SU-DHL-6 (cell line): ENCODE data around the gene CBY2.

Source experiments
- H2AFZ ChIP-seq: fragments of 200-600 bp; sonication (generic); 2 replicates; pipeline ENCODE4 v1.6.1; 2014; ENCODE audit warnings: low read depth, mild to moderate bottlenecking, moderate library complexity, mixed read lengths, antibody characterized with exemption, low read length; ENCODE audit not compliant: severe bottlenecking
- H3F3A ChIP-seq: fragments of 200-600 bp; shearing (Covaris generic); 2 replicates; pipeline ENCODE4 v1.6.0; 2016; ENCODE audit warnings: antibody characterized with exemption, mild to moderate bottlenecking; ENCODE audit not compliant: insufficient read depth
- H3K27ac ChIP-seq: fragments of 200-600 bp; sonication (generic); 2 replicates; pipeline ENCODE4 v1.5.1; 2016; ENCODE audit warnings: low read depth, mild to moderate bottlenecking, low read length, moderate library complexity, mixed read lengths
- H3K27me3 ChIP-seq: fragments of 200-600 bp; sonication (generic), shearing (Covaris generic); 2 replicates; pipeline ENCODE4 v1.6.0; 2014; ENCODE audit warnings: mild to moderate bottlenecking, low read length
- H3K36me3 ChIP-seq: fragments of 200-600 bp; sonication (generic); 2 replicates; pipeline ENCODE4 v1.6.1; 2014; ENCODE audit warnings: mild to moderate bottlenecking, low read length, mixed read lengths
- H3K4me2 ChIP-seq: fragments of 300-600, 200-600 bp; shearing (Covaris generic), sonication (generic); 2 replicates; pipeline ENCODE4 v1.6.0; 2014; ENCODE audit warnings: low read length, low read depth, mild to moderate bottlenecking; ENCODE audit not compliant: poor library complexity, severe bottlenecking
- H3K4me3 ChIP-seq: fragments of 200-600 bp; sonication (generic); 2 replicates; pipeline ENCODE4 v1.5.1; 2014; ENCODE audit warnings: antibody characterized with exemption, low read length, mild to moderate bottlenecking, mixed read lengths; ENCODE audit not compliant: insufficient read depth, poor library complexity, severe bottlenecking
- H3K79me2 ChIP-seq: fragments of 200-600 bp; sonication (generic); 2 replicates; pipeline ENCODE4 v1.6.1; 2014; ENCODE audit warnings: mild to moderate bottlenecking, low read length, moderate library complexity; ENCODE audit not compliant: insufficient read depth
- H3K9ac ChIP-seq: fragments of 200-600 bp; sonication (generic); 2 replicates; pipeline ENCODE4 v1.7.0; 2014; ENCODE audit warnings: mild to moderate bottlenecking, low read length
- H3K9me2 ChIP-seq: fragments of 200-600 bp; sonication (generic); replicated peaks from 2 replicates; pipeline ENCODE4 v1.6.1; 2014; ENCODE audit warnings: low read length; ENCODE audit not compliant: insufficient read depth
- H3K9me3 ChIP-seq: fragments of 200-600 bp; sonication (generic); 2 replicates; pipeline ENCODE4 v1.6.1; 2014; ENCODE audit warnings: low read length, mixed read lengths; ENCODE audit not compliant: insufficient read depth
- H4K20me1 ChIP-seq: fragments of 200-600 bp; sonication (generic); 2 replicates; pipeline ENCODE4 v1.6.1; 2014; ENCODE audit warnings: low read depth, mild to moderate bottlenecking, antibody characterized with exemption, low read length, moderate library complexity, mixed read lengths
- EZH2phosphoT487 ChIP-seq: fragments of 200-600 bp; sonication (generic), shearing (Covaris generic); conservative IDR thresholded peaks from 2 replicates; pipeline ENCODE4 v1.6.1; 2018; ENCODE audit warnings: mild to moderate bottlenecking, antibody characterized with exemption, low read length, moderate library complexity, mixed read lengths
- TF ChIP-seq, protein P1 (sequence below): fragments of 200-600 bp; sonication (generic); IDR thresholded peaks from one replicate; pipeline ENCODE4 v1.5.1; 2017; ENCODE audit warnings: antibody characterized with exemption, mild to moderate bottlenecking, low read length, moderate library complexity; ENCODE audit not compliant: insufficient read depth, poor library complexity, severe bottlenecking

CBY2 gene

DNA sequence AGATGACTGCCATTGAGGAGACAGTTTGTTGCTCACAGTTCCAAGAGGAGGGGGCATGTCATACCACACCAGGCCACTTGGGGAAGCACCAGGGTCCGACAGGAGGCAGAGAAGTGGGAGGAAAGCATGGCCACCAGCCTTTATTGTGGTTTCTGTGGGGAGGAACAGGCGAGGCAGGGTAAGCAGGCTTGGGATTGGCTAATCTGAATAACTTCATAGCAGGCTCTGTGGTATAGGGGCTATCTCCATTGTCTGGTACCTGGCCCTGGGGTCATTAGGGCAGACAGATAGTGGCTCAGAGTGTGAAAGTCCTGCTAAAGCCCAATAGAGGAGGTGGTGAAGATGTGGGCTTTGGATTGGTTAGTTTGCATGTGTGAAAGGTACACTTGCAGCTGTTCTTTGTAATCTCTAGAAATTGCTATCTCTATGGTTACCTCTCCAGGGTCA, 35.5 kb downstream of the CBY2 start:
- Histone ChIP-seq H3K36me3 (no peaks in the 10 kb centered on the region), H3K79me2 (no peaks in the 10 kb centered on the region), H4K20me1 (no peaks in the 10 kb centered on the region), H3K4me2 (no peak overlapping the region), H2AFZ (no peak overlapping the region), H3K9me3 (no peaks in the 10 kb centered on the region), H3K9ac (no peak overlapping the region), H3K27ac (no peak overlapping the region), H3K27me3 (no peaks in the 10 kb centered on the region), H3K4me3 (no peak overlapping the region), H3F3A (no peaks in the 10 kb centered on the region), H3K9me2 (no peaks in the 10 kb centered on the region)
- TF ChIP-seq, protein P1, sequence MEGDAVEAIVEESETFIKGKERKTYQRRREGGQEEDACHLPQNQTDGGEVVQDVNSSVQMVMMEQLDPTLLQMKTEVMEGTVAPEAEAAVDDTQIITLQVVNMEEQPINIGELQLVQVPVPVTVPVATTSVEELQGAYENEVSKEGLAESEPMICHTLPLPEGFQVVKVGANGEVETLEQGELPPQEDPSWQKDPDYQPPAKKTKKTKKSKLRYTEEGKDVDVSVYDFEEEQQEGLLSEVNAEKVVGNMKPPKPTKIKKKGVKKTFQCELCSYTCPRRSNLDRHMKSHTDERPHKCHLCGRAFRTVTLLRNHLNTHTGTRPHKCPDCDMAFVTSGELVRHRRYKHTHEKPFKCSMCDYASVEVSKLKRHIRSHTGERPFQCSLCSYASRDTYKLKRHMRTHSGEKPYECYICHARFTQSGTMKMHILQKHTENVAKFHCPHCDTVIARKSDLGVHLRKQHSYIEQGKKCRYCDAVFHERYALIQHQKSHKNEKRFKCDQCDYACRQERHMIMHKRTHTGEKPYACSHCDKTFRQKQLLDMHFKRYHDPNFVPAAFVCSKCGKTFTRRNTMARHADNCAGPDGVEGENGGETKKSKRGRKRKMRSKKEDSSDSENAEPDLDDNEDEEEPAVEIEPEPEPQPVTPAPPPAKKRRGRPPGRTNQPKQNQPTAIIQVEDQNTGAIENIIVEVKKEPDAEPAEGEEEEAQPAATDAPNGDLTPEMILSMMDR: no peak
- no peak for TF ChIP-seq EZH2phosphoT487

DNA sequence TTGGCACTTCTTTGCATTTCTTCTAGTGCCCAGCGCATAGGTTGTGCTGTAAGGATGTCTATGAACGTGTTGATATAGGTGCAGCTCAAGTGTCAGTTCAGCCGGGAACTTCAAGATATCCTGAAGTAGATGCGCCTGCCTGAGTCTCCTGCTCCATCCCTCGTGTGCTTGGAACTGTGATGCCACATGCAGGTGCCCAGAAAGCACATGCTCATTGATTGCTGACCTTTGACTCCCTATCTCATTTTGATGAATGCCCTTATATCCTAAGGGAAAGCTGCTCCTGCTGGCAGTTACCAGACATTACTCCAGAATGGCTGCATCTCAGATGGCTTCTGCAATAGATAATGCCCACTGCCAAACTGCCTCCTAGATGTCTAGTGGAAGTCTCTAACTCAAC, 40.9 kb downstream of the CBY2 start:
- Histone ChIP-seq H3K27me3 (no peaks in the 10 kb centered on the region), H4K20me1 (no peaks in the 10 kb centered on the region), H2AFZ (no peak overlapping the region), H3K9me2 (no peaks in the 10 kb centered on the region), H3K9ac (no peak overlapping the region), H3F3A (no peaks in the 10 kb centered on the region), H3K27ac (no peak overlapping the region), H3K4me2 (no peak overlapping the region), H3K4me3 (no peak overlapping the region), H3K9me3 (no peaks in the 10 kb centered on the region), H3K36me3 (no peaks in the 10 kb centered on the region), H3K79me2 (no peaks in the 10 kb centered on the region)
- TF ChIP-seq, protein P1: no peak
- no peak for TF ChIP-seq EZH2phosphoT487

DNA sequence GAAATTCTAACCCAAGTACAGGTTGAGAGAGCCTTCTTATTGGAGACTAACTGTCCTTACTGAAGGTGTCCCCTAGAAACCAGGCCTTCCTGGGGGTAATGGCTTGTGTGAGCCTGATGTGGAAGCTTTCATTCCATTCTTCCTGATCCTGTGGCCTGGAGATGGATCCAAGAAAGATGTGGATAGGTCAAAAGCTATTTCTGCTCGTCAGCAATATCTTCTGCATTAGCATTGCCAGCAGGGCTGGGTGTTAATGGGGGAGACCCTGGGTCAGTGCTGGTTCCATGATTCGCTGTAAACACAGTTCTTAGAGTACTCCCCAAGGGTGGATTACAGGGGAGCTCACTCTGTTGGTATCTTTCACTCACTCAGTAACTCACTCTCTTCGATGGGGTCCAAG, 42.9 kb downstream of the CBY2 start:
- TF ChIP-seq EZH2phosphoT487: no peak
- TF ChIP-seq, protein P1: no peak
- H3K9ac ChIP-seq: no peak overlapping the region
- no peaks in the 10 kb centered on the region for H3K9me3 ChIP-seq
- H3K9me2 ChIP-seq: no peaks in the 10 kb centered on the region
- H3K27me3 ChIP-seq: no peaks in the 10 kb centered on the region
- no peak overlapping the region for H3K4me2 ChIP-seq
- H3K36me3 ChIP-seq: no peaks in the 10 kb centered on the region
- no peak overlapping the region for H3K27ac ChIP-seq
- no peak overlapping the region for H3K4me3 ChIP-seq
- no peak overlapping the region for H2AFZ ChIP-seq
- no peaks in the 10 kb centered on the region for H3F3A ChIP-seq
- no peaks in the 10 kb centered on the region for H4K20me1 ChIP-seq
- no peaks in the 10 kb centered on the region for H3K79me2 ChIP-seq
